LNCaP clone FGC (cell line): ENCODE results near the gene AMDHD1.

Experiments used
- DNase-seq: peaks from one replicate; pipeline ENCODE4 v3.0.0-alpha.2; 2011; ENCODE audit warnings: low read depth
- H3K4me3 ChIP-seq: 2 replicates; pipeline ENCODE4 v1.5.1; 2011; ENCODE audit warnings: mild to moderate bottlenecking, low read depth, low read length, control low read depth
- TF ChIP-seq, protein P1 (sequence below): IDR thresholded peaks from 2 replicates; pipeline ENCODE4 v1.5.1; 2012; ENCODE audit warnings: mild to moderate bottlenecking; ENCODE audit not compliant: control insufficient read depth, insufficient read depth; ENCODE audit errors: extremely low read depth

AMDHD1 gene

DNA sequence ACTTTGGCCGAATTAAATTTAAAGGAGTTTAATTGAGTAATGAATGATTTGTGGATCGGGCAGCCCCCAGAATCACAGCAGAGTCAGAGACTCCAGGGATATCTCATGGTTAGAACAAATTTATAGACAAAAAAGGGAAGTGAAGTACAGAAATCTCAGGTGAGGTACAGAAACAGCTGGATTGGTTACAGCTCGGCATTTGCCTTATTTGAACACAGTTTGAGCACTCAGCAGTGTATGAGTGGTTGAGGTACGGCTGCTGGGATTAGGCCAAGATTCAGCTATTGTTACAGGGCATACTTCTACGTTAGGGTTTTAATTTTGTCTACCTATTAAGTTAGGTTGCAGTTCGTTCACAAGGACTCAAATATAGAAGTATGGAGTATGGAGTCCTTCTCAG, 24.0 kb upstream of the AMDHD1 start:
- TF ChIP-seq, protein P1, sequence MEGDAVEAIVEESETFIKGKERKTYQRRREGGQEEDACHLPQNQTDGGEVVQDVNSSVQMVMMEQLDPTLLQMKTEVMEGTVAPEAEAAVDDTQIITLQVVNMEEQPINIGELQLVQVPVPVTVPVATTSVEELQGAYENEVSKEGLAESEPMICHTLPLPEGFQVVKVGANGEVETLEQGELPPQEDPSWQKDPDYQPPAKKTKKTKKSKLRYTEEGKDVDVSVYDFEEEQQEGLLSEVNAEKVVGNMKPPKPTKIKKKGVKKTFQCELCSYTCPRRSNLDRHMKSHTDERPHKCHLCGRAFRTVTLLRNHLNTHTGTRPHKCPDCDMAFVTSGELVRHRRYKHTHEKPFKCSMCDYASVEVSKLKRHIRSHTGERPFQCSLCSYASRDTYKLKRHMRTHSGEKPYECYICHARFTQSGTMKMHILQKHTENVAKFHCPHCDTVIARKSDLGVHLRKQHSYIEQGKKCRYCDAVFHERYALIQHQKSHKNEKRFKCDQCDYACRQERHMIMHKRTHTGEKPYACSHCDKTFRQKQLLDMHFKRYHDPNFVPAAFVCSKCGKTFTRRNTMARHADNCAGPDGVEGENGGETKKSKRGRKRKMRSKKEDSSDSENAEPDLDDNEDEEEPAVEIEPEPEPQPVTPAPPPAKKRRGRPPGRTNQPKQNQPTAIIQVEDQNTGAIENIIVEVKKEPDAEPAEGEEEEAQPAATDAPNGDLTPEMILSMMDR = no peak
- H3K4me3 ChIP-seq = no peak overlapping the region
- DNase-seq = no peak

- H3K4me3 ChIP-seq = no peak overlapping the region
- DNase-seq = no peak
- TF ChIP-seq, protein P1 = no peak
These were observed 20.9 kb upstream of the AMDHD1 start for GRCh38 chr12:95922231-95922630.

DNA sequence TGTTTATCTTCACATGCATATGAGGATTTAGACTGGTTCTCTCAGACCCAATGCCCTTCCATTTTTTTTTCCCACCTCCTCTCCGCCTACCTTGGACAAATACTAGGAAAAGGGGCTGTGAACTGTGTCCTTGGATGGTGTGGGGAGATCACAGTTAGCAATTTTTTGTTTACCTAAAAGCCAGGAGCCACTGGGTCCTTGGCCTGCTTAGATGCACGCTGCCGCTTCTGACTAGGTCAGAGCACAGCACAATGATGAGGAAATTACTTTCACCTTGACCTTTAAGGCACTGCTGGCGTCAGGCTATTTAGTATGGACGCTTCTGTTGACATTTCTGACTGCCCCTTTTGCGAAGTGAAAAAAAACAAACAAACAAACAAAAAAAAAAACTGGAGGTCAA, 2.6 kb upstream of the AMDHD1 start:
- no peak overlapping the region for H3K4me3 ChIP-seq
- no peak for DNase-seq
- TF ChIP-seq, protein P1 = no peak

DNA sequence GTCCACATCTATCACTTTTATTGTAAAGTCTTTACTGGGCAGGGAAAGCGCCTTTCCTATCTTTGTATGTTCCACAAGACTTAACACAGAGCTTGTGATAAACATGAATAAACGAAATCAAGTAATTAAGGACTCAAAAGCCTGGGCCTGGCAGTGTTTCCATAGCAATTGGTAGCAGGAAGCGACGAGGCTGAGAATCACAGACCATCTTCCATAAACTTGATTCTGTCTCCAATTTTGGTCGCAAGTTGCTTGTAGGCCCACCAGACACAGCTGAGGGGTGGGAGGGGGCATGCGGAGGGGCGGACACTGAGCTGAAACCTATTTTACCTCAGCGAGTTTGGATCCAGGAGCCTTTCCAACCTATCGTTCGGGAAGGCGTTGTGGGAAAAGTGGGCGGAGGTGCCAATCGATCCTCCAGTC, 1.0 kb upstream of the AMDHD1 start:
- TF ChIP-seq, protein P1 = no peak
- DNase-seq = no peak
- peak overlapping the region; percentile 66 for H3K4me3 ChIP-seq

DNA sequence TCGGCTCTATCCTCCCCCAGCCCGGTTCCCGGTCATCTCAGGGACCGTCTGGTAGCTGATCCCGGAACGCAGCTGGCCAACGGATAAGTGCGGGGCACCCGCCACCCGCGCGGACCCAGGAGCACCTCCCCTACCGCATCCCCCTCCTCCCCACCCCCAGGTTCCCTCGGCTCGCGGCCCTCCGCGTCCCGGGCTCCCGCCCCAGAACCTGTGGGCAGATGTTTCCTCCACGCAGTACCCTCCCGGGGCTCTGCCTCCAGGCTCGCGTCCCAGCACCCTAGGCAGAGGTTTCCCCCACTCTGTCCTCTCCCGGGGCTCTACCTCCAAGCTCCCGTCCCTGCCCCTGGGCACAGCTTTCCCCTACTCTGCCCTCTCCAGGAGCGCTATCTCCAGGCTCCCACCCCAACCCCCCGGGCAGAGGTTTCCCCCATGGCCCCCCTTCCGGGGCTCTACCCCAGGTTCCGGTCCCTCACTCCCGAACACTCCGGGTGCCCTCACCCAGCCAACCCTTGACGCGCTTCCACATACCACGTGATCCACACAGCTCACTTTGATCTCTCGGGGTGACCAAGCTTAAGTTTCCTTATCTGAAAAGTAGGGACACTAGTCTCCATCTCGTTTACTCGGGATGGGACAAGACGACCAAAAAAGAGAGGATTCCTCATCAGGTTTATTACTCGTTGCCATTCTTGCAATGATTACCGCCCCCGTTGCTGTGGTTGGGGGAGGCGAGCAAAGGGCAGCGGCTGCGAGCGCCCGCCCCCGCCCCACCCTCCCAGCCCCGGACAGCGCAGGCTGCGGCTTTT, 404 bp upstream of the AMDHD1 start, which contains the start of gene CCDC38:
Gene CCDC38 (minus strand): TSS at position 91 of the 806 bp plus-strand sequence. CDS start 6,105 bp downstream, outside the sequence.
- peak; percentile 3 for DNase-seq
- TF ChIP-seq, protein P1 = no peak
- H3K4me3 ChIP-seq = peak within 1 kb of the TSS; percentile 66

- TF ChIP-seq, protein P1 = no peak
- DNase-seq = no peak
- H3K4me3 ChIP-seq = no peak overlapping the region
These were observed 1.1 kb downstream of the AMDHD1 start for GRCh38 chr12:95944108-95944704.
